Kidney (tissue), 14 donors: ENCODE measurements around the gene GNL1. TPM values are rescaled to one million over a fixed set of nuclear protein-coding genes. Genes with fewer than 3 reads are reported as not detected.
"Not testable (repeated sequence)": the region's sequence is repeated elsewhere in the genome, so short reads cannot be mapped to it uniquely, and the experiment has no call there.

Experiments
- DNase-seq, 5 donors: peaks; one replicate each; pipeline ENCODE4 v3.0.0-alpha.2; 2013 to 2020
- FAIRE-seq: peaks from 2 replicates; lab custom pipeline; 2012; peaks lifted over from hg19 to GRCh38; lab: Jason Lieb, UNC
- H3K27ac ChIP-seq, 2 donors: one replicate each; pipeline ENCODE4 v1.7.0; 2013; ENCODE audit warnings: low read depth in 2 of 2, low read length in 2 of 2, inconsistent platforms in 1 of 2
- H3K27me3 ChIP-seq: one replicate; pipeline ENCODE4 v1.7.1; 2013; ENCODE audit warnings: low read length, inconsistent platforms; ENCODE audit not compliant: control insufficient read depth, insufficient read depth
- H3K36me3 ChIP-seq, 3 donors: one replicate each; pipeline versions ENCODE4 v1.7.0 to v1.7.1; 2013; ENCODE audit warnings: low read length in 3 of 3, control low read depth in 1 of 3, inconsistent platforms in 1 of 3; ENCODE audit not compliant: insufficient read depth in 3 of 3, control insufficient read depth in 2 of 3
- H3K4me1 ChIP-seq, 3 donors: one replicate each; pipeline versions ENCODE4 v1.7.0 to v1.7.1; 2013; ENCODE audit warnings: low read length in 3 of 3, inconsistent platforms in 1 of 3, low read depth in 1 of 3; ENCODE audit not compliant: control insufficient read depth in 2 of 3, insufficient read depth in 2 of 3
- H3K4me3 ChIP-seq, 3 donors: one replicate each; pipeline versions ENCODE4 v1.7.0 to v1.8.1; 2013; ENCODE audit warnings: low read length in 3 of 3, control low read depth in 1 of 3, inconsistent platforms in 1 of 3
- H3K9ac ChIP-seq, 3 donors: one replicate each; pipeline versions ENCODE4 v1.7.0 to v1.7.1; 2013; ENCODE audit warnings: low read length in 3 of 3, control low read depth in 1 of 3, inconsistent platforms in 1 of 3
- H3K9me3 ChIP-seq, 3 donors: one replicate each; pipeline versions ENCODE4 v1.7.0 to v1.7.1; 2013; ENCODE audit warnings: low read length in 3 of 3, control low read depth in 1 of 3, inconsistent platforms in 1 of 3; ENCODE audit not compliant: control insufficient read depth in 2 of 3, insufficient read depth in 1 of 3
- intact Hi-C: fragments of 100-400 bp; cut with DNase I; formaldehyde crosslinking; loops from one replicate; pipeline ENCODE4 v1.11.1; 2022
- polyA plus RNA-seq: library from polyadenylated mRNA; stranded (reverse); fragments of 350-450 nt; fragmentation: Illumina TruSeq; extraction: RNeasy Lipid Tissue Mini Kit (QIAGEN cat#74804); gene quantifications from one replicate; pipeline ENCODE4 v1.2.3, GENCODE V29; 2014; ENCODE audit warnings: low read depth, low replicate concordance; ENCODE audit not compliant: insufficient read depth
- total RNA-seq: library from RNA; stranded (reverse); fragmentation: NEBNext Ultra II Directional; extraction: Animal tissue kit (Norgen Biotek cat#: 25700); gene quantifications from one replicate; pipeline ENCODE4 v1.2.1, GENCODE V29; 2021
- TF ChIP-seq, protein P1 (sequence below): IDR thresholded peaks from 3 replicates; pipeline ENCODE4 v1.5.1; 2012; ENCODE audit warnings: mild to moderate bottlenecking, moderate library complexity, borderline replicate concordance; ENCODE audit not compliant: insufficient read depth; ENCODE audit errors: extremely low read depth
- donor health status: control.
- donor health status: control.
- donor health status: control.
- donor health status: control.
- donor health status: control.
- donor health status: DM: yes; HTN: yes; CAD: no.
- donor health status: Normal renal cell carcinoma (clear cell type).

GNL1 gene
- total and polyA plus RNA-seq, 2 donors from 2014 or later: 64.9 to 70.4 TPM

DNA sequence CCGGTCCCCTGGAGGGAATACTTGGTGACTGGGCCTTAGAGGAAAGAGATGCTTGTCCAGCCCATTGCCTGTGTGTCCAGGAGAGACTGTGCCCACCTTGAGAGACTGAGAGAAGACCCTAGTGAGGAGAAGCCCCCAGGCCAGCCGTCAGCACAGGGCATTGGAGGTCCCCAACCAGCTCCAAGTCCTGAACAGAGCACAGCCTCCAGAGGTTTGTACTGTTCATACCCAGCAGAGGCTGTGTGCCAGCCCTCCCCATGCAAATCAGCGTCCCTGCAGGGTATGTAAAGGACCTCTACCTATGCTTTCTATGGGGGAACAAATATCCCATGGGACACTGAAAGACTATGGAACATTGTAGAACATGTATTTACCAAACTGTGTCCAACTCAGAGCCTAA is 58.6 kb downstream of the GNL1 start:
- peaks cover 0 to 1% (median 0%) of the 10 kb centered on the region in 3 donors for H3K36me3 ChIP-seq

DNA sequence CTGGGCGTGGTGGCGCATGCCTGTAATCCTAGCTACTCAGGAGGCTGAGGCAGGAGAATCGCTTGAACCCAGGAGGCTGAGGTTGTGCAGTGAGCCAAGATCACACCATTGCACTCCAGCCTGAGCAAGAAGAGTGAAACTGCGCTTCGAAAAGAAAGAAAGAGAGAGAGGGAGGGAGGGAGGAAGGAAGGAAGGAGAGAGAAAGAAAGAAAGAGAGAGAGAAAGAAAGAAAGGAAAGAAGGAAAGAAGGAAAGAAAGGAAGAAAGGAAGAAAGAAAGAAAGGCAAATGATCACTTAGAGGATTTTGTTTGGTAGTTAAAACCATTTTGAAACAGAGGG is 59.1 kb downstream of the GNL1 start:
- DNase-seq, H3K9me3 ChIP-seq, intact Hi-C loops, H3K36me3 ChIP-seq, H3K27me3 ChIP-seq, H3K4me1 ChIP-seq, H3K9ac ChIP-seq, FAIRE-seq, H3K4me3 ChIP-seq, H3K27ac ChIP-seq: not testable (repeated sequence)

More for the DNA sequence above, 58.6 kb downstream of the GNL1 start:
- H3K9me3 ChIP-seq: no peaks in the 10 kb centered on the region
- FAIRE-seq (no peak), DNase-seq (no peak)
- TF ChIP-seq, protein P1, sequence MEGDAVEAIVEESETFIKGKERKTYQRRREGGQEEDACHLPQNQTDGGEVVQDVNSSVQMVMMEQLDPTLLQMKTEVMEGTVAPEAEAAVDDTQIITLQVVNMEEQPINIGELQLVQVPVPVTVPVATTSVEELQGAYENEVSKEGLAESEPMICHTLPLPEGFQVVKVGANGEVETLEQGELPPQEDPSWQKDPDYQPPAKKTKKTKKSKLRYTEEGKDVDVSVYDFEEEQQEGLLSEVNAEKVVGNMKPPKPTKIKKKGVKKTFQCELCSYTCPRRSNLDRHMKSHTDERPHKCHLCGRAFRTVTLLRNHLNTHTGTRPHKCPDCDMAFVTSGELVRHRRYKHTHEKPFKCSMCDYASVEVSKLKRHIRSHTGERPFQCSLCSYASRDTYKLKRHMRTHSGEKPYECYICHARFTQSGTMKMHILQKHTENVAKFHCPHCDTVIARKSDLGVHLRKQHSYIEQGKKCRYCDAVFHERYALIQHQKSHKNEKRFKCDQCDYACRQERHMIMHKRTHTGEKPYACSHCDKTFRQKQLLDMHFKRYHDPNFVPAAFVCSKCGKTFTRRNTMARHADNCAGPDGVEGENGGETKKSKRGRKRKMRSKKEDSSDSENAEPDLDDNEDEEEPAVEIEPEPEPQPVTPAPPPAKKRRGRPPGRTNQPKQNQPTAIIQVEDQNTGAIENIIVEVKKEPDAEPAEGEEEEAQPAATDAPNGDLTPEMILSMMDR: no peak
- H3K4me1 ChIP-seq: no peaks in the 10 kb centered on the region
- no peak overlapping the region for H3K27ac ChIP-seq
- H3K9ac ChIP-seq: no peak overlapping the region
- no peak overlapping the region for H3K4me3 ChIP-seq
- H3K27me3 ChIP-seq: no peaks in the 10 kb centered on the region
- intact Hi-C loops: no loop called here

DNA sequence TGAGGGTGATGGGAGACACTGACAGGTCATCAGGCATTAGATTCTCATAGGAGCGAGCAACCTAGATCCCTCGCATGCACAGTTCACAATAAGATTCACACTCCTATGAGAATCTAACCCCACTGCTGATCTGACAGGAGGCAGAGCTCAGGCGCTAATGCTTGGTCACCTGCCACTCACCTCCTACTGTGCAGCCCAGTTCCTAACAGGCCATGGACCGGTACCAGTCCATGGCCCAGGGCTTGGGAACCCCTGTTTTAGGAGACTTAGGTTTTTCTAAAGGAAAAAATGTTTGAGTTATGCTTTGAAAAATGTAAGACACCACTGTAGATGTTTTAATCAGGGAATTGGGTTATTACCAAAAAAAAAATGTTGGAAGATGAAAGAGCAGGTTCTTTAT is 60.3 kb downstream of the GNL1 start:
- Histone ChIP-seq H3K27me3 (no peaks in the 10 kb centered on the region), H3K9me3 (no peaks in the 10 kb centered on the region), H3K27ac (no peak overlapping the region), H3K36me3 (peaks cover 0 to 18% (median 4%) of the 10 kb centered on the region in 3 donors), H3K9ac (no peak overlapping the region), H3K4me1 (no peaks in the 10 kb centered on the region), H3K4me3 (no peak overlapping the region)
- TF ChIP-seq, protein P1: no peak
- no peak for FAIRE-seq
- DNase-seq: no peak
- intact Hi-C loops: no loop called here

DNA sequence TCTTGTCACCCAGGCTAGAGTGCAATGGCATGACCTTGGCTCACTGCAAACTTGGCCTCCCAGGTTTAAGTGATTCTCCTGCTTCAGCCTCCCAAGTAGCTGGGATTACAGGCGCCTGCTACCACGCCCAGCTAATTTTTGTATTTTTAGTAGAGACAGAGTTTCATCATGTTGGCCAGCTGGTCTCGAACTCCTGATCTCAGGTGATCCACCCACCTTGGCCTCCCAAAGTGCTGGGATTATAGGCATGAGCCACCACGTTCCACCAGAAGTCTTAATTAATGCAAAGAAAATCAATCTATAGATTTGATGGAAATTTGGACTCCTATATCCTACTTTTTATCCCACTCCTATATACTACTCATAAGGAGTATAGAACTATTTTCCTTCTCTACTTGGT is 61.2 kb downstream of the GNL1 start:
- DNase-seq, H3K9ac ChIP-seq, H3K27ac ChIP-seq, H3K4me1 ChIP-seq, H3K27me3 ChIP-seq, FAIRE-seq, H3K9me3 ChIP-seq, H3K4me3 ChIP-seq, intact Hi-C loops: not testable (repeated sequence)
- peaks cover 2 to 26% (median 8%) of the 10 kb centered on the region in 3 donors for H3K36me3 ChIP-seq
